Thyroid gland (tissue), 4 donors: Measurements from ENCODE around the gene ATRNL1.

ENCODE experiments used
- CTCF ChIP-seq, 6 experiments: fragments of 200-600 bp in 3 of 6; fragments of 450-650 bp in 3 of 6; sonication (generic) in 3 of 6; IDR thresholded peaks; one replicate each; pipeline ENCODE4 v1.5.1; 2016 to 2019; ENCODE audit warnings: antibody characterized with exemption in 6 of 6, mild to moderate bottlenecking in 2 of 6, inconsistent platforms in 1 of 6, moderate library complexity in 1 of 6
- POLR2A ChIP-seq, 2 donors: fragments of 450-650 bp; IDR thresholded peaks; one replicate each; pipeline ENCODE4 v1.6.1; 2017; ENCODE audit warnings: antibody characterized with exemption in 2 of 2, mild to moderate bottlenecking in 2 of 2, moderate library complexity in 1 of 2

DNA sequence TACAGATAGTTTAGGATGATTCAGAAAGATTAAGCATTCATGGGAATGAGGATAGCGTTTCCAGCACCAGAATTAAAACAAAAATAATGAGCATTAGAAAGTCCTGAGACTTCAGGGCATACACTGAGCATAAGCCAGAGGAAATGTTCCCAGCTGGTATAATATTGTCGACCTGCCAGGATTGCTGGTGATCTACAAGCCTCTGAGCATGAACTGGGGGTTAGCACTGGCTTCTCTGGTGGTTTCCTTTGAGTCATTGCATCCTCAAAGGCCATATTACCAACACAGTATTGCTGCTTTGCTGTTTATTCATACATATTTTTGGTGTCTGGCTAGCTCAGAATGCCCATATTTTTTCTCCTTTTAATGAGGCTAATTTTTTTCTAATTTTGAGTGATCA lies 10.7 kb upstream of the ATRNL1 start:
- no peak for TF ChIP-seq CTCF (IDR thresholded peaks at IDR 0.05)
- no peak for TF ChIP-seq POLR2A (IDR thresholded peaks at IDR 0.05)
